Activated CD4-positive, alpha-beta T cell treated with anti-CD3 and anti-CD28 coated beads, Interleukin-2, amount 50 U/mL, for 1 hour (primary cell): Measurements from ENCODE around the gene REN.

Experiments used
- DNase-seq: peaks from one replicate; pipeline ENCODE4 v3.0.0-alpha.2; 2020

Gene REN

GRCh38 chr1:204152310-204153044, 13.7 kb downstream of the REN start:
- no peak for DNase-seq

- DNase-seq: peak; percentile 49
These were observed 14.4 kb downstream of the REN start, which contains the start of gene ETNK2 for GRCh38 chr1:204151552-204152309. Gene ETNK2 (minus strand): TSS chr1:204152044. CDS start chr1:204151852, 192 bp downstream.

- no peak for DNase-seq
These were observed 15.2 kb downstream of the REN start for GRCh38 chr1:204150702-204151551.

- DNase-seq: no peak
These were observed 16.2 kb downstream of the REN start for GRCh38 chr1:204149635-204150565.

GRCh38 chr1:204149107-204149506, 17.0 kb downstream of the REN start:
- DNase-seq: no peak

GRCh38 chr1:204147406-204148383, 18.4 kb downstream of the REN start:
- DNase-seq: no peak

- DNase-seq: no peak
These were observed 19.2 kb downstream of the REN start for GRCh38 chr1:204146965-204147364.

GRCh38 chr1:204146309-204146708, 19.8 kb downstream of the REN start:
- no peak for DNase-seq

GRCh38 chr1:204145033-204145504, 21.1 kb downstream of the REN start:
- no peak for DNase-seq

GRCh38 chr1:204143276-204144041, 22.7 kb downstream of the REN start:
- no peak for DNase-seq

GRCh38 chr1:204142032-204142974, 23.8 kb downstream of the REN start:
- no peak for DNase-seq

- DNase-seq: no peak
These were observed 25.0 kb downstream of the REN start for GRCh38 chr1:204141131-204141530.

GRCh38 chr1:204139952-204140351, 26.2 kb downstream of the REN start:
- no peak for DNase-seq

GRCh38 chr1:204139088-204139487, 27.0 kb downstream of the REN start:
- DNase-seq: no peak

- no peak for DNase-seq
These were observed 29.3 kb downstream of the REN start for GRCh38 chr1:204136814-204137213.

- no peak for DNase-seq
These were observed 32.0 kb downstream of the REN start for GRCh38 chr1:204134103-204134502.

GRCh38 chr1:204132718-204133117, 33.4 kb downstream of the REN start:
- DNase-seq: no peak

GRCh38 chr1:204131978-204132377, 34.2 kb downstream of the REN start:
- no peak for DNase-seq
